ENCODE measurements around the gene TTC9B. TPM values are rescaled to one million over a fixed set of nuclear protein-coding genes. Genes with fewer than 3 reads are reported as not detected.

TTC9B gene
- total RNA-seq, 1 donor: not detected

- DNase-seq (ENCODE audit: low read depth): no peak
- H3K4me3 ChIP-seq (ENCODE audit: low read depth, low read length): no peak overlapping the region
- TF ChIP-seq CTCF (IDR thresholded peaks at IDR 0.05; ENCODE audit: insufficient read depth, low read length): no peak
Measured at GRCh38 chr19:40264314-40265054, 46.3 kb upstream of the TTC9B start.

DNA sequence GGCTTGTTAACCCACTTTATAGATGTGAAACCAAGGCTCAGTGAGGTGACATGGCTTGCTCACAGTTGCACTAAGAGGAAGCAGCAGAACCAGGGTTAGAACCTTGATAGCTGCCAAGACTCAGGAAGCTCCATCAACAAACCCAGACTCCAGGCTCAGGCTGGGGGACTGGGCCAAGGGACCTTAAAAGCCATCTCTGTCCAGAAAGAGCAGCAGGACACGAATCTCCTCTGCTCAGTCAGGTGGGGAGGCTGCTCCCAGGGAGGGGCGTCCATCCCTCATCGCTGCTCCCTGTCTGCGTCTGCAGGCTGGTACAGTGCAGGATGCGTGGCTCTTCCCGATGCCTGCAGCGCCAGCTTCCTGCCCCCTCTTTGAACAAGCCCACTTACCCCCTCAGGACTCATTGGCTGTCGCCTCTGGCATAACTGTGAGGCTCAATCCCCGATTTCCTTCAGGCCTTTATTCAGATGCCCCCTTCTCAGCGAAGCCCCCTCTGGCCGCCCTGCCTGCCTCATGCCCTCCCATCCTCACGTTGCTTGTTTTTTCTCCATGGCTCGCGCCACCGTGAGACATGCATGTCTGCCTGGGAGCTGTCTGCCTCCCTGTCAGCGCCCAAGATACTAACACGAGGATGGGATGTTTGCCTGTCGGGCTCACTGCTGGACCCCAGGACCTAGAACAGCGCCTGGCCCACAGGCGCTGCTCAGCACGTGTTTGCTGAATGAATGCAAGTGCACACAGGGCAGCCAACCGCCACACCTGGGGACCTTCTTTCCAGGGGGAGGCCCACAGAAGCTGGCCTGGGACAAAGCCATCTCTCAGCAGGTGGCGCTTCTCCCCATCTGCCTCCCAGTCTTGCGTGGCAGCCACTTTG lies 45.5 kb upstream of the TTC9B start:
- no peak for TF ChIP-seq CTCF (IDR thresholded peaks at IDR 0.05; ENCODE audit: insufficient read depth, low read length)
- H3K4me3 ChIP-seq (ENCODE audit: low read depth, low read length): no peak overlapping the region
- DNase-seq (ENCODE audit: low read depth): no peak

DNA sequence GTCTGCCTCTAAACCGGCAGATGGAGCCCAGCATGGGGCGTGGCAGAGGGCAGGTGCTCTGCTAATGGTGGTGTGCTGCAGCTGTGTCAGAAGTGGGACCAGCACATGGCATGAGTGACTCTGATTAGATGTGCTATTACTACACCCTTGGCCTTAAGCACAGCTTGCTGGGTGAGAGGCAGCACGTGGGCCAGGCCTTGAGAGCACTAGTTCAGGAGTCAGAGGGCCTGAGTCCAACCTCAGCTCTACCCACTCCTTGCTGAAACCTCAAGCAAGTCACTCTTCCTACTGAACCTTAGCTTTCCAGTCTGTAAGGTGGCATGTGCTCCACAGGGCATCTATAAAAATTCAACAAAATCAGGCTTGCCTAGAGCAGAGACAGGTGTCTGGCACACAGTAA lies 44.2 kb upstream of the TTC9B start:
- no peak overlapping the region for H3K4me3 ChIP-seq (ENCODE audit: low read depth, low read length)
- no peak for DNase-seq (ENCODE audit: low read depth)

DNA sequence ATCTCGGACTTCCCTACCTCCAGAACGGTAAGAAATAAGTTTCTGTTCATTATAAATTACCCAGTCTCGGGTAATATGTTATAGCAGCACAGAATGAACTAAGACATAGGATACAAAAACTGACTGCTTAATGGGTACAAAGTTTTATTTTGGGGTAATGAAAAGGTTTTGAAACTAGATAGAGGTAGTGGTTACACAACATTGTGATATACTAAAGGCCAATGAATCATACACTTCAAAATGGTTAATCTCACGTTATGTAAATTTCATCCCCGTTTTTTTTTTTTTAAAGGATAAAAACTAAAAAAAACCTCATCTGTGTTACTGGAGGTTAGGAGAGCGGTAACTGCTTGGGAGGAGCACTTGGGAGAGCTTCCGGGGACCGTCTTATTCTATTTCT lies 43.4 kb upstream of the TTC9B start:
- H3K4me3 ChIP-seq (ENCODE audit: low read depth, low read length): no peak overlapping the region
- no peak for DNase-seq (ENCODE audit: low read depth)
- TF ChIP-seq CTCF (IDR thresholded peaks at IDR 0.05; ENCODE audit: insufficient read depth, low read length): no peak

More for the DNA sequence above, 44.2 kb upstream of the TTC9B start:
- TF ChIP-seq CTCF (IDR thresholded peaks at IDR 0.05; ENCODE audit: insufficient read depth, low read length): no peak

- no peak for DNase-seq (ENCODE audit: low read depth)
- H3K4me3 ChIP-seq (ENCODE audit: low read depth, low read length): no peak overlapping the region
- TF ChIP-seq CTCF (IDR thresholded peaks at IDR 0.05; ENCODE audit: insufficient read depth, low read length): no peak
Measured at GRCh38 chr19:40257096-40257517, 38.9 kb upstream of the TTC9B start.

GRCh38 chr19:40256512-40256911 lies 38.3 kb upstream of the TTC9B start:
- DNase-seq (ENCODE audit: low read depth): no peak
- no peak overlapping the region for H3K4me3 ChIP-seq (ENCODE audit: low read depth, low read length)
- no peak for TF ChIP-seq CTCF (IDR thresholded peaks at IDR 0.05; ENCODE audit: insufficient read depth, low read length)

Data from fibroblast of the aortic adventitia (primary cell).